DMS153 treated with DMSO at 0.1 percent for 48 hours (cell line): ENCODE measurements around the gene PSMC1.

ENCODE experiments used
- DNase-seq: peaks from one replicate; lab custom pipeline; 2025; ENCODE audit not compliant: unreplicated experiment; lab: John Stamatoyannopoulos, UW

PSMC1 gene

GRCh38 chr14:90275820-90276219 is 19.5 kb downstream of the PSMC1 start:
- no peak for DNase-seq

DNA sequence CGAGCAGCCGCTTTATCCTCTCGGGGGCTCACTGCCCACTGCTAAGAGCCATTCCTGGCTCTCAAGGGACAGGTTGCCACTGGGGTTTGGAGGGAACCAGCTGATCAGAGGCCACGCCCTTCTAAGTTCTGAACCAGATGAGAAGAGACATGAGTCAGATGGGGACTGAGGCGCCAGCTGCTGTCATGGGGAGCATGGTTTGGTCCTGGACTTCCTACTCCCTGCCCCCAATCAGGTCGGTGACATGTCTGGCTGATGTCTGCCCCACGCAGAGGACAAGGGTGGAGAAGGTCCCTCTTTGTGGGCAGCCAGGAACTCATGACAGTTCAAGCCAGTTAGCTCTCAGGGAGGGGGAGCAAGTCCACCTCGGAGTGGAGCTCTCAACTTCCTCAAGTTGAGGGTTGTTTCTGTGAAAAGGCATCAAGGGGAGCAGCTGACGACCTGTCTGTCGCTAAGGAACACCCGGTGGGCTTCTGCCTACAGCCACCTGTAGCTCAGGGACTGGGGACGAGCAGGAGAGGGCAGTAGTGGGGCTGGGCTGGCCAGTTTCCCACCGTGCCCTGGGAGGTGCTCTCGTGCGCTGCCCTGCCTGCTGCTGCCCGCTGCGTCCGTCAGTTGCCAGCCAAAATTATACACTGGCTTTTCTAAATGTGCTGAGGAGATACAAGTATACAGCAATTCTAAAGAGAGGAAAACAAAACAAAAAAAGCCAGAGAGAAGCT is 20.5 kb downstream of the PSMC1 start:
- DNase-seq, result no peak

- no peak for DNase-seq
Observed at GRCh38 chr14:90277581-90278198, 21.3 kb downstream of the PSMC1 start.

- DNase-seq, result no peak
Observed at GRCh38 chr14:90278199-90279175, 22.1 kb downstream of the PSMC1 start.

- no peak for DNase-seq
Observed at GRCh38 chr14:90280096-90280495, 23.7 kb downstream of the PSMC1 start.

DNA sequence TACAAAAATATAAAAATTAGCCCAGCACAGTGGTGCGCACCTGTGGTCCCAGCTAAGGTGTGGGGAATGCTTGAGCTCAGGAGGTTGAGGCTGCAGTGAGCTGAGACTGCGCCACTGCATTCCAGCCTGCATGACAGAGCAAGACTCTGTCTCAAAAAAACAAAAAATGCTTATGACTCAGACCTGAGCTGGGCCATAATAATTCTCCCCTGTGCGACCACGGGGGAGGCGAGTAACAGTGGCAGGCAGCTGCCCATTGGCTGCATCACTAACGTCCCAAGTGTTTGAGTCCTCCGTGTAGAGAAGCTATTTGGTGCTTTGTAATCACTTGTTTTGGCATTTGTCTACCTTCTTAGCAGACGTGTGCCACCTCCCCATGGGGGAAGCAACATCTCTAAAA is 24.9 kb downstream of the PSMC1 start:
- no peak for DNase-seq

- DNase-seq, result no peak
Observed at GRCh38 chr14:90281756-90282155, 25.4 kb downstream of the PSMC1 start.

DNA sequence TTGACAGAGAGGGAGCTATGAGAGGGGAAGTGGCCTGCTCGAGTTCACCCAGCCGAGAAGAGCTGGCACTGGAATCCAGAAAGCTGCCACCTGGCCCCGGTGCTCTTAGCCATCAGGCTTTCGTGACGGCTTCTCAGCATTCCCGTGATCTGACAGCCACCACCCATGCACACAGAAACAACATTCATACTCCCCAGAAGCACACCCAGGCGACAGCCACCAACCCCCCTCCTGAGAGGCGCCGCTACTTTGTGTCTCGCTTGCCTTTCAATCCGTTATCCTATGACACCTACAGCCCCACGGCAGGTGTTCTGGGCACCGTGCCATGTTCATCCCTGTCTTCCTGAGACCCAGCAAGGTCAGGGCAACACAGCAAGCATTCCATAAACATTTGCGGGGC is 31.4 kb downstream of the PSMC1 start:
- no peak for DNase-seq

DNA sequence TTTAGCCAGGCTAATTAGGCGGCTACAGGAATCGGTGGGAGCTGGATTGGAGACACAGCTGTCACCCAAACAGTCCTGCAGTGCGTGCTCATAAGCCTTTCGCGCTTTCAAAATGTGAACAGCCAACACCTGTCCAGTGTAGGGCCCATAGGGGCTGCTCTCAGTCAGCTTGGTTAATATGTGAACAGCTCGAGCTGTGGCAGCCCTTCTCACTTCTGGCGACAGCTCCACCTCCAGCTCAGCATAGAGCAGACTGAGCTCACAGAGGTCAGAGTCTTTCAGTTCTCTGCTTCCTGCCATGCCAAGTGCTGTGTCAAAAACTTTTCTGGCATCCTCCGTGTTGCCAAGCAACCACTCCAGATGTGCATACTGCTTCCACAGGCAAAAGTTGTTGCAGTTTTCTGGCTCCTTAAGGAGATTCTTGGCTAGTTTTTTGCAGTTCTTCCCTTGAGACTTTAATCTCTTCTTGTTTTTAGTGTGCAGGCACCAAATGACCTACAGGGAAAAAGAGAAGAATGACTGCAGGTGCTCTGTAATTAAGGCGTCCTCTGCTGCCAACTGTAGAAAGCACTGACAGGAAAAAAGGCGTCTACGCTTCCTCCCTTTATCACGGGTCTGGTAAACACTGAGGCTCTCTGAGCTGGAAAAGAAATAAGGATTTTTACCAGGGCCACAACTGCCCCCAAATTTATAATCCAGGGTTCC is 32.5 kb downstream of the PSMC1 start:
- DNase-seq, result no peak

DNA sequence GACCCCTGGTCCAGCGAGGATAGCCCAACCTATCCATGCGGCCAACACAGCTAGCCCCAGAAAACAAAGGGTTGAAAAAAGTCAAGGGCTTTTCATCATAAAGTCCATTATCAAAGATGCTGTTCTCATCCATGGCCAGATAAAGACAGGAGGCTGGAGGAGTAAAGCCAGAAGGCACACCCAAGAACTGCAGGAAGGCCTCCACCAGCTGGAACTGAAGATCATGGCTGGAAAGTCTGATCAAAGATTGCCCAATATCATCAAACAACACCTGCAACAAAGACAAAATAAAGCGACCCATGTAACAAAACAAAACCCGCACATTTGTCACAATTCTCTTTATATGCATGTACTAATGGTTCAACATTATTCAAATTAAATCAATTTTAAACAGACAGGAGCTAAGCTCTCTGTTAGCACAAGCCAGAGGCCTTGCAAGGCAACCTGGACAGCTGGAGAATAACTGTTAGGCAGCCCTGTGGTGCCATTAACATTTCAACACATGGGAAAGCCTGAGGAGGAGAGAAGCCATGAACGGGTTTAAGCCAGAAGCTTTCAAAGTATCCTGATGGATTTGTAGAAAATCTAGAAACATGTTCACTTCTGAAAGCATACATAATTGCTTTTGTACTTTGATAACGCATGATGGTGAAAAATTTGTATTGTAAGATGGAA is 34.1 kb downstream of the PSMC1 start:
- DNase-seq, result no peak

- DNase-seq, result no peak
Observed at GRCh38 chr14:90291699-90292098, 35.3 kb downstream of the PSMC1 start.

DNA sequence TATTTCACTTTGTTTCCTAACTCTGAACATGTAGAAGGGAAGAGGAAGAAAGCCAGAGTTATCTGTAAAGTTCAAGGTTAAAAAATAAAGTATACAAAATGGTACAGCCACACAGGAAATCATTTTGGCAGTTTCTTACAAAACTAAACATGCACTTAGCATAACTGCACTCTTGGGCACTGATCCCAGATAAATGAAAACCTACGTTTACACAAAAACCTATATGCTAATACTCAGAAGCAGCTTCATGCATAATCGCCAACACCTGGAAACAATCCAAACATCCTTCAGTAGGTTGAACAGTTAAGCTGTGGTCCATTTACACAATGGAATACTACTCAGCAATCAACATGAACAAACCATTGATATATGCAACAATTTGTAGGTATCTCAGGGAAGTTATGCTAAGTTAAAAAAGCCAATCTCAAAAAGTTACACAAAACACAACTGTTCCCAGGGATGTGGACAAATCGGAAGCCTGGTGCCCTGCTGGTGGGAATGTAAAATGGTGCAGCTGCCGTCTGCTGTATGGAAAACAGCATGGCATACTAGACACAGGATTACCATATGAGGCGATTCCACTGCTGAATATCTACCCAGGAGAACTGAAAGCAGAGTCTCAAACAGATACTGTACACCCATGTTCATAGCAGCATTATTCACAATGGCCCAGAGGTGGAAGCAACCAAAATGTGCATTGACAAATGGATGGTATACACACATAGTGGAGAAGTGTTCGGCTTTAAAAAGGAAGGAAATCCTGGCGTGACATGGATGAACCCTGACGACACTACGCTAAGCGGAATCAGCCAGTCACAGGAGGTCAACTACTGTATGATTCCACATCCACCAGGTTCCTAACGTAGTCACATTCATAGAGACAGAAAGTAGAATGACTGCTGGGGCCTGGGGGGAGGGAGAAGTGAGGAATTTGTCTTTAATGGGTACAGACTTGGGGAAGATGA is 37.7 kb downstream of the PSMC1 start:
- no peak for DNase-seq

DNA sequence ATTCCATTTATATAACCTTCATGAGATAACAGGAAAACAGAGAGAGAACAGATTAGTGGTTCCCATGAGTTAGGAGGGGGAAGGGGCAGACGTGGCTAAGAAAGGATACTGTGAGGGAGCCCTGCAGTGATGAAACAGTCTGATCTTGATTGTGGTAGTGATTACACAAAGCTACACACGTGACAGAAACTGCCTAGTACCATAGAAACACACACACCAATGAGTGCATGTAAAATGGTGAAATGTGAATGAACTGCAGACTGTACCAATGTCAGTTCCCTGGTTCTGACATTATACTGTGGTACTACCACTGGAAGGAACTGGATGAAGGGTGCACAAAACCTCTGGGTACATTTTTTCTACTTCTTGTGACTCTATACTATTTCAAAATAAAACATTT is 38.5 kb downstream of the PSMC1 start:
- no peak for DNase-seq

- DNase-seq, result no peak
Observed at GRCh38 chr14:90295870-90296516, 39.6 kb downstream of the PSMC1 start.

DNA sequence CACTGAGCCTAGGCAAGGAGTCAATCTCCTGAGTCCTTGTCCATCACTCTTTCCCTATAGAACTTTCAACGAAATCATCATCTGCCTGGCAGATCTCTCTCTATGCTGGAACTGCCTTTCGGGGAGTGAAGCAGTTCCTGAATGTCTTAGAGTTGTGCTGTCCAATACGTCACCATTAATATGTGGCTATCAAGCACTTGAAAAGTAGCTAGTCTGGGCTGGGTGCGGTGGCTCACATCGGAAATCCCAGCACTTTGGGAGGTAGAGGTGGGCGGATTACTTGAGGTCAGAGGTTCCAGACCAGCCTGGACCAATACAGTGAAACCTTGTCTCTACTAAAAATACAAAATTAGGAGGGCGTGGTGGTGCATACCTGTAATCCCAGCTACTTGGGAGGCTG is 40.3 kb downstream of the PSMC1 start:
- DNase-seq, result no peak

DNA sequence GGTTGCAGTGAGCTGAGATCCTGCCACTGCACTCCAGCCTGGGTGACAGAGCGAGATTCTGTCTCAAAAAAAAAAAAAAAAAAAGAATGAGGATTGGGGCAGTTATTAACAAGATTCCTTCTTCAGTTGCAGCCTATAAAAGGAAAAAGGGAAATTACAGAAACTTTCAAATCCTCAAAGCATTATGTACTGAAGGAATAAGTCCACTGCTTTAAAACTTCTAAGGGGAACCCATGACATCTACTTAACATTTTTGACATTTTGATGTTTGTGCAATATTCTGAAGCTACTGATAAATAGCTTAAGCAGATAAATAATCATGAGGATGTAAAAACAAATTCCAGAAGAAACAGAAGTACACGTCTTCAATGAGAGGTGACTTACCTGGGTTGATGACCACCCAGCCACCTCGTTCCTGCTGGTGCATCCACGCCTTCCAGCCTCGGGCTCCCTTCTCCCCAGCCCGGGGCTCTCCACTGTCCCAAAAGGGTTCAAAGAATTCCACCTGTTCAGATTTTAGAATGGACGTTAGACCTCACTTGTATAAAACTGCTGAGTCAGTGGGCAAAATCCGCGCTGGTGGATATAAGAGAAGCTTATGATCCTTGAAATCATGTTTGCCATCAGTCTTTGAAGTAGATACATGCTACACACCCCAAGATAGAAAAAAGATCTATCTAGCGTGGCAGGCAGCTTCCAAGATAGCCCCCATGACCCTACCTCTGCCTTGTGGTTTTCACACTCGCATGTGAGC is 41.7 kb downstream of the PSMC1 start:
- no peak for DNase-seq

GRCh38 chr14:90299408-90299807 is 43.1 kb downstream of the PSMC1 start:
- no peak for DNase-seq

GRCh38 chr14:90300611-90301047 is 44.3 kb downstream of the PSMC1 start:
- DNase-seq, result no peak
